A549 (cell line): ENCODE measurements around the gene FAM47C. TPM values are rescaled to one million over a fixed set of nuclear protein-coding genes. Genes with fewer than 3 reads are reported as not detected.
"Not testable (repeated sequence)": the region's sequence is repeated elsewhere in the genome, so short reads cannot be mapped to it uniquely, and the experiment has no call there.

Source experiments
- ATAC-seq, 2 experiments: fragments of 200-7000 bp in 1 of 2; fragments of >200 bp in 1 of 2; cut with Nextera tagmentation in 1 of 2; cut with Tn5 transposase in 1 of 2; 3 replicates each; pipeline versions ENCODE4 v1.8.0 to v1.9.1; 2018 to 2020; ENCODE audit warnings: mild to moderate bottlenecking in 1 of 2, moderate library complexity in 1 of 2
- CTCF ChIA-PET: fragments of 300-600 bp; sonication (Branson Sonifier 250); formaldehyde crosslinking; extraction: SDS; loops from one replicate; lab custom pipeline; 2021; ENCODE audit warnings: antibody characterized with exemption, inconsistent platforms; lab: Yijun Ruan, JAX
- POLR2A ChIA-PET: fragments of 350-600 bp; formaldehyde crosslinking; extraction: SDS; loops from one replicate; lab custom pipeline; 2021; ENCODE audit warnings: antibody characterized with exemption, inconsistent platforms; lab: Yijun Ruan, JAX
- DNase-seq, 2 experiments: peaks; one replicate each; pipeline versions ENCODE4 v3.0.0 to v3.0.0-alpha.2; 2011 to 2016; ENCODE audit warnings: low read depth in 1 of 2, low spot score in 1 of 2
- FAIRE-seq: peaks from 2 replicates; lab custom pipeline; 2011; peaks lifted over from hg19 to GRCh38; lab: Jason Lieb, UNC
- H3K27ac ChIP-seq, 2 experiments: fragments of >200 bp; sonication (Bioruptor Twin); formaldehyde crosslinking; 3 replicates each; pipeline ENCODE4 v1.5.1; 2016 to 2017
- H3K4me1 ChIP-seq: fragments of >200 bp; sonication (Bioruptor Twin); formaldehyde crosslinking; 3 replicates; pipeline ENCODE4 v1.6.1; 2016
- H3K4me2 ChIP-seq: fragments of >200 bp; sonication (Bioruptor Twin); formaldehyde crosslinking; 3 replicates; pipeline ENCODE4 v1.6.1; 2016
- H3K4me3 ChIP-seq: fragments of >200 bp; sonication (Bioruptor Twin); formaldehyde crosslinking; 3 replicates; pipeline ENCODE4 v1.5.1; 2016
- H3K9me3 ChIP-seq: fragments of >200 bp; sonication (Bioruptor Twin); formaldehyde crosslinking; 3 replicates; pipeline ENCODE4 v1.6.1; 2016
- CEBPB ChIP-seq, 2 experiments: fragments of >200 bp in 1 of 2; sonication (Bioruptor Twin) in 1 of 2; formaldehyde crosslinking in 1 of 2; IDR thresholded peaks; 2 replicates each; pipeline ENCODE4 v1.6.1; 2012 to 2016
- EHMT2 ChIP-seq: fragments of 200-600 bp; sonication (generic); IDR thresholded peaks from 2 replicates; pipeline ENCODE4 v1.6.1; 2016; ENCODE audit warnings: antibody characterized with exemption, low read depth, mild to moderate bottlenecking, moderate library complexity
- ESRRA ChIP-seq: fragments of 150-350 bp; IDR thresholded peaks from 2 replicates; pipeline ENCODE4 v1.6.1; 2014; ENCODE audit warnings: mild to moderate bottlenecking, low read length, borderline replicate concordance
- FOSB ChIP-seq: fragments of 250-450 bp; sonication (Bioruptor Pico); IDR thresholded peaks from 2 replicates; pipeline ENCODE4 v1.5.0; 2020; ENCODE audit warnings: mild to moderate bottlenecking, moderate library complexity
- HES2 ChIP-seq: fragments of >200 bp; sonication (Bioruptor Twin); formaldehyde crosslinking; IDR thresholded peaks from 2 replicates; pipeline ENCODE4 v1.6.1; 2016
- HOXB5 ChIP-seq: fragments of 250-450 bp; sonication (Bioruptor Pico); IDR thresholded peaks from 2 replicates; pipeline ENCODE4 v1.5.0; 2020; ENCODE audit warnings: mild to moderate bottlenecking, moderate library complexity
- JUN ChIP-seq, 2 experiments: fragments of >200 bp; sonication (Bioruptor Twin); formaldehyde crosslinking; IDR thresholded peaks; 2 replicates in 1 of 2; 3 replicates in 1 of 2; pipeline ENCODE4 v1.6.1; 2016 to 2017
- KDM5A ChIP-seq: fragments of 200-600 bp; sonication (generic); IDR thresholded peaks from 2 replicates; pipeline ENCODE4 v1.6.1; 2016; ENCODE audit warnings: antibody characterized with exemption, mild to moderate bottlenecking
- MAZ ChIP-seq: fragments of 150-350 bp; IDR thresholded peaks from 2 replicates; pipeline ENCODE4 v1.6.1; 2014; ENCODE audit warnings: antibody characterized with exemption, low read depth, low read length, borderline replicate concordance
- NR3C1 ChIP-seq: fragments of >200 bp; sonication (Bioruptor Twin); formaldehyde crosslinking; IDR thresholded peaks from 3 replicates; pipeline ENCODE4 v1.6.1; 2017
- POLR2A ChIP-seq: IDR thresholded peaks from 2 replicates; pipeline ENCODE4 v1.6.1; 2012; ENCODE audit warnings: mild to moderate bottlenecking, low read length
- RCOR1 ChIP-seq: fragments of 150-350 bp; IDR thresholded peaks from 2 replicates; pipeline ENCODE4 v1.6.1; 2014; ENCODE audit warnings: antibody characterized with exemption, low read length, low read depth
- REST ChIP-seq: fragments of 200-600 bp; sonication (generic); IDR thresholded peaks from 2 replicates; pipeline ENCODE4 v1.6.1; 2016; ENCODE audit warnings: antibody characterized with exemption, mild to moderate bottlenecking, moderate library complexity
- RNF2 ChIP-seq: fragments of 200-600 bp; sonication (generic); IDR thresholded peaks from 2 replicates; pipeline ENCODE4 v1.6.1; 2016; ENCODE audit warnings: low read depth, mild to moderate bottlenecking, antibody characterized with exemption, moderate library complexity, borderline replicate concordance
- SMC3 ChIP-seq: fragments of >200 bp; sonication (Bioruptor Twin); formaldehyde crosslinking; IDR thresholded peaks from 3 replicates; pipeline ENCODE4 v1.6.1; 2018; ENCODE audit warnings: inconsistent platforms
- SREBF2 ChIP-seq: fragments of 450-650 bp; IDR thresholded peaks from 2 replicates; pipeline ENCODE4 v1.6.1; 2014; ENCODE audit warnings: mild to moderate bottlenecking, moderate library complexity
- ZC3H11A ChIP-seq: fragments of 450-650 bp; IDR thresholded peaks from 2 replicates; pipeline ENCODE4 v1.6.1; 2014; ENCODE audit warnings: antibody characterized with exemption, mild to moderate bottlenecking
- WGBS: methylation state at CpG from one replicate; pipeline ENCODE4 v1.1.6; 2017; ENCODE audit errors: missing lambda C conversion rate; 5-methylcytosine and 5-hydroxymethylcytosine counted together
- polyA plus RNA-seq, 4 experiments: library from polyadenylated mRNA; depleted of rRNA in 3 of 4; stranded (reverse); fragments of >200 nt; fragmentation: RNase III in 1 of 4; extraction: RNeasy Plus Mini Kit Qiagen cat#74134 plus additional on column Dnase treatment in 1 of 4; gene quantifications; 2 replicates in 3 of 4; 3 replicates in 1 of 4; pipeline ENCODE4 v1.2.3, GENCODE V29; 2011 to 2017
- TF ChIP-seq, protein P1 (sequence below): IDR thresholded peaks from 2 replicates; pipeline ENCODE4 v1.6.1; 2012
- TF ChIP-seq, protein P2 (sequence below): IDR thresholded peaks from 2 replicates; pipeline ENCODE4 v1.6.1; 2012
- TF ChIP-seq, protein P3 (sequence below): fragments of 150-350 bp; IDR thresholded peaks from 2 replicates; pipeline ENCODE4 v1.6.1; 2014; ENCODE audit warnings: low read depth, mild to moderate bottlenecking, low read length

FAM47C gene
- polyA plus RNA-seq, 2 of the 4 experiments (the other 2 are of a cell fraction), result not detected

GRCh38 chrX:36983831-36984230 lies 24.3 kb upstream of the FAM47C start:
- whole genome bisulfite sequencing, result 44% methylated on average over 3 of the region's 3 CpGs
- ChIA-PET POLR2A (no interaction called here), CTCF (no interaction called here)
- no peak for TF ChIP-seq HOXB5 (CRISPR knock-in tag)
- no peak for TF ChIP-seq KDM5A
- no peak for TF ChIP-seq REST
- TF ChIP-seq SMC3, result no peak
- TF ChIP-seq FOSB (CRISPR knock-in tag), result no peak
- no peak for TF ChIP-seq JUN (IDR thresholded peaks at IDR 0.05)
- TF ChIP-seq HES2, result no peak
- TF ChIP-seq NR3C1, result no peak
- no peak for TF ChIP-seq ESRRA
- TF ChIP-seq MAZ, result no peak
- no peak for TF ChIP-seq ZC3H11A
- TF ChIP-seq, protein P1, sequence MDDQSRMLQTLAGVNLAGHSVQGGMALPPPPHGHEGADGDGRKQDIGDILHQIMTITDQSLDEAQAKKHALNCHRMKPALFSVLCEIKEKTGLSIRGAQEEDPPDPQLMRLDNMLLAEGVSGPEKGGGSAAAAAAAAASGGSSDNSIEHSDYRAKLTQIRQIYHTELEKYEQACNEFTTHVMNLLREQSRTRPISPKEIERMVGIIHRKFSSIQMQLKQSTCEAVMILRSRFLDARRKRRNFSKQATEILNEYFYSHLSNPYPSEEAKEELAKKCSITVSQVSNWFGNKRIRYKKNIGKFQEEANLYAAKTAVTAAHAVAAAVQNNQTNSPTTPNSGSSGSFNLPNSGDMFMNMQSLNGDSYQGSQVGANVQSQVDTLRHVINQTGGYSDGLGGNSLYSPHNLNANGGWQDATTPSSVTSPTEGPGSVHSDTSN, result no peak
- TF ChIP-seq RNF2, result no peak
- TF ChIP-seq, protein P2, sequence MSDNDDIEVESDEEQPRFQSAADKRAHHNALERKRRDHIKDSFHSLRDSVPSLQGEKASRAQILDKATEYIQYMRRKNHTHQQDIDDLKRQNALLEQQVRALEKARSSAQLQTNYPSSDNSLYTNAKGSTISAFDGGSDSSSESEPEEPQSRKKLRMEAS, result no peak
- no peak for TF ChIP-seq EHMT2
- TF ChIP-seq CEBPB (IDR thresholded peaks at IDR 0.05), result no peak
- TF ChIP-seq RCOR1, result no peak
- no peak for TF ChIP-seq SREBF2
- TF ChIP-seq POLR2A, result no peak
- TF ChIP-seq, protein P3, sequence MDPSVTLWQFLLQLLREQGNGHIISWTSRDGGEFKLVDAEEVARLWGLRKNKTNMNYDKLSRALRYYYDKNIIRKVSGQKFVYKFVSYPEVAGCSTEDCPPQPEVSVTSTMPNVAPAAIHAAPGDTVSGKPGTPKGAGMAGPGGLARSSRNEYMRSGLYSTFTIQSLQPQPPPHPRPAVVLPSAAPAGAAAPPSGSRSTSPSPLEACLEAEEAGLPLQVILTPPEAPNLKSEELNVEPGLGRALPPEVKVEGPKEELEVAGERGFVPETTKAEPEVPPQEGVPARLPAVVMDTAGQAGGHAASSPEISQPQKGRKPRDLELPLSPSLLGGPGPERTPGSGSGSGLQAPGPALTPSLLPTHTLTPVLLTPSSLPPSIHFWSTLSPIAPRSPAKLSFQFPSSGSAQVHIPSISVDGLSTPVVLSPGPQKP, result no peak
- Histone ChIP-seq H3K4me1 (no peaks in the 10 kb centered on the region), H3K9me3 (no peaks in the 10 kb centered on the region), H3K4me2 (no peak overlapping the region), H3K4me3 (no peak overlapping the region), H3K27ac (no peak overlapping the region)
- no peak for FAIRE-seq
- ATAC-seq, result no peak
- no peak for DNase-seq

DNA sequence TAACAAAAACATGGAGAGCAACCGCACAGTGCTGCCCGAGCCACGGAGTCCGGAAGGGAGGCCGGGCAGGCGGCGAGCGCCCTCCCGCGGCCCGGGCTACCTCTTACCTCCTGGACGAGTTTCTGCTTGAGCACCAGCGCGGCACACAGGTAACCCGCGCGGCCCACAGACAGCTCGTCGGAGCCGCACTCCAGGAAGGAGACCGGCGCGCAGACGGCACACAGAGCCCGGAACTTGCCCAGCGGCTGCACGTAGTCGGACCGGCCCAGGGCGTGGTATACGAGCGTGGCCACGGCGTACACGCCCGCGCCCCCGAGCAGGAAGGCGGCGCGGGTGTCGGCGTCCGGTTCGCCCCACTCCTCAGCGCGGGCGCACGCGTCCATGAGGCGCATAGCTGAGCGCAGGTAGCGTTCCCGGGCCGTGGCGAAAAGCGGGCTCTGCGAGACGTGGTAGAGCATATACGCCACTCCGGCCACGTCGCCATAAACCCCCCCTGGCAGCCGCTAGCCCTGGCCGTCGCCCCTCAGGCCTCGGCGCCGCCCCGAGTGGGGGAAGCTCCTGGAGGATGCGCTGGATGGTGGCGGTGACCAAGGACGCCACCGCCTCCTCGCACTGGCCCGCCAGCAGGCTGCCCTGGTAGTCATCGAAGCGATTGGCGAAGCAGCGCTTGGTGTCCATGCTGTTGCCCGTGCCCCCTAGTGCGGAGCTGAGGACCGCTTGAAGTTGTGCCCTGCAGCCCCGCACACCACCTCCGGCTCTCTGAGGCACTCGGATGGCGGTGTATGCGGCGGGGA lies 22.6 kb upstream of the FAM47C start:
- CTCF ChIA-PET, result interaction anchor here (0.8 to 1.3 kb wide), 2 partner anchors 52 to 58 kb away, joined by 3 read pairs; no protein-coding TSS in a partner anchor
- H3K4me1 ChIP-seq, FAIRE-seq, H3K4me3 ChIP-seq, POLR2A ChIA-PET, H3K27ac ChIP-seq, H3K9me3 ChIP-seq: not testable (repeated sequence)
- peak in 1 of 2 experiments; percentile 4 for DNase-seq
- peak; percentile 68 to 88 for ATAC-seq
- peak overlapping the region; percentile 47; the same call in 1 of the 3 replicates for H3K4me2 ChIP-seq
- WGBS, result 25% methylated on average over 20 of the region's 89 CpGs
